NCI-H2107 treated with DMSO at 0.1 percent for 48 hours (cell line): ENCODE results near the gene TMEM38A.
A peak's percentile ranks its signal among the peaks of the same experiment; 100 is the strongest.
"Not testable (repeated sequence)": the region's sequence is repeated elsewhere in the genome, so short reads cannot be mapped to it uniquely, and the experiment has no call there.

Source experiments
- DNase-seq: peaks from one replicate; lab custom pipeline; 2025; ENCODE audit not compliant: unreplicated experiment; lab: John Stamatoyannopoulos, UW

Gene TMEM38A

DNA sequence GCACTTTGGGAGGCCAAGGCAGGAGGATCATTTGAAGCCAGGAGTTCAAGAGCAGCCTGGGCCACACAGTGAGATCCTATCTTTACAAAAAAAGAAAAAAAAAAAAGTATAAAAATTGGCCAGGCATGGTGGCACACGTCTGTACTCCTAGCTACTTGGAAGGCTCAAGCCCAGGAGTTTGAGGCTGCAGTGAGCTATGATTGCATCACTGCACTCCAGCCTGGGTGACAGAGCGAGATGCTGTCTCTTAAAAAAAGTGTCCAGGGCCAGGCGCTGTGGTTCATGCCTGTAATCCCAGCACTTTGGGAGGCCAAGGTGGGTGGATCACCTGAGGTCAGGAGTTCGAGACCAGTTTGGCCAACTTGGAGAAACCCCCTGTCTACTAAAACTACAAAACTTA is 12.9 kb downstream of the TMEM38A start:
- not testable (repeated sequence) for DNase-seq

- no peak for DNase-seq
Measured at GRCh38 chr19:16676101-16676798, 15.3 kb downstream of the TMEM38A start.

- no peak for DNase-seq
Measured at GRCh38 chr19:16677055-16677454, 16.1 kb downstream of the TMEM38A start.

- no peak for DNase-seq
Measured at GRCh38 chr19:16678498-16678897, 17.6 kb downstream of the TMEM38A start.

- no peak for DNase-seq
Measured at GRCh38 chr19:16679811-16680210, 18.9 kb downstream of the TMEM38A start.

DNA sequence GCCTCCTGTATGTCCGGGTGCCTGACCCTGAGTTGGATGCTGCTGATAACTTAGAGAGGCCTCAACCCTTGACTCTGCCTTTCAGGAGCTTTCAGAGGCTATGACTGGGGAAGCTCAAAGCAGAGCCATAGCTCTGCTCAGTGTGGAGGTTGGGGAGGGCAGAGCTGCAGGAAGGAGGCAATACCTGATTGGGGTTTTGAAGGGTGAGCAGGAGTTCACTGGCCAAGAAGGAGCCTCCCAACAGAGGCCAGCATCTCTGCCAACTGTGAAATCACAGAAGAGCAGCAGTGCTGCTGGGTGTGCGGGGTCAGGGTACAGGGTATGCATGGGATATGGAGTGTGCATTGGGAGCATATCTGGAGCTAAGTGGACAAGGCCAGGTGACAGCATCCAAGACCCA is 21.6 kb downstream of the TMEM38A start:
- DNase-seq, result no peak

DNA sequence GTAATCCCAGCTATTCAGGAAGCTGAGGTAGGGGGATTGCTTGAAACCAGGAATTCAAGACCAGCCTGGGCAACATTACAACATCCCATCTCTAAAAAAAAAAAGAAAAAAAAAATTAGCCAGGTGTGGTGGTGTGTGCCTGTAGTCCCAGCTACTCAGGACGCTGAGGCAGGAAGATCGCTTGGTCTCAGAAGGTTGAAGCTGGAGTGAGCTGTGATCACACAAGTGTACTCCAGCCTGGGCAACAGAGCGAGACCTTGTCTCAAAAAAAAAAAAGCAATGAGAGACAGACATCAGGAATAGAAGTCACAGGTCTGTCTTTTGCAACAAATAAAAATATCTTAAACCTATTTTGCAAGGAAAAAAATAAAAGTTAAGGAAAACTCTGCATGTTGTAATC is 23.3 kb downstream of the TMEM38A start:
- no peak for DNase-seq

- no peak for DNase-seq
Measured at GRCh38 chr19:16688084-16688483, 27.1 kb downstream of the TMEM38A start.

DNA sequence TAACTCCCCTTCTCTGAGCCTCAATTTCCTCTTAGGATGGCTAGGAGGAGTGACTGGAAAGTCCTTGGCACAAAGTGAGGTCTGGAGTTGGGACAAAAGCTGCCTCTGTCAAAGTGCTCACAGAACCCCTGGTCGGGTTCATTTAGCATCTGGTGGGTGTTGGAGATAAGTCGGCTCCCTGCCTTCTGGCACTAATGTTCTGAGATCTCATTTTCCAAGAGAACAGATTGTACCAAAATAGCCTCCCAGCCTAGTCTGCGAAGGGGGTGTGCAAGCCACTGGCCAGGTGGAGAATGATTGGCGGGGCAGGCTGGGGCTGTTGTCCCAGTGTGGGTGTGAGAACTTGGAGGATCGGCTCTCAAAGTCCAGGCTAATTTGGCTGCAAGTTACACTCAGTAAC is 38.0 kb downstream of the TMEM38A start:
- no peak for DNase-seq

DNA sequence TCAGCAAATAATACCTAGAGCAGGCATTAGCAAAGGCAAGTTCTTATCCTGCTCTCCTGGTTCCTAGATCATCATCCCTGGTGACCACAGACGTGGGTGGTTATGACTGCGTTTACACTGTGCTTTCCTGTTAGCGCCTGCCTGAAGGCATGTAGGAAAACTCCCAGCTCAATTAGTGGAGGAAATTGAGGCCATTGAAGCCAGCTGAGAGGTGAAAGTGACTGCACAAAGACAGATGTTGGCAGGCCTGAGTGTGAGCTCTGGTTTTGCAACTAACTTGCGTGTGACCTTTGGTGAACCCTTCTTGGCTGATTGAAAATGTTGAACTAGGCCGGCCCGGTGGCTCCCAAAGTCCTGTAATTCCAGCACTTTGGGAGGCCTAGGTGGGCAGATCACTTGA is 41.2 kb downstream of the TMEM38A start:
- DNase-seq, result no peak

- DNase-seq, result no peak
Measured at GRCh38 chr19:16703677-16704076, 42.7 kb downstream of the TMEM38A start.

GRCh38 chr19:16710870-16711269 is 49.9 kb downstream of the TMEM38A start:
- DNase-seq, result not testable (repeated sequence)

DNA sequence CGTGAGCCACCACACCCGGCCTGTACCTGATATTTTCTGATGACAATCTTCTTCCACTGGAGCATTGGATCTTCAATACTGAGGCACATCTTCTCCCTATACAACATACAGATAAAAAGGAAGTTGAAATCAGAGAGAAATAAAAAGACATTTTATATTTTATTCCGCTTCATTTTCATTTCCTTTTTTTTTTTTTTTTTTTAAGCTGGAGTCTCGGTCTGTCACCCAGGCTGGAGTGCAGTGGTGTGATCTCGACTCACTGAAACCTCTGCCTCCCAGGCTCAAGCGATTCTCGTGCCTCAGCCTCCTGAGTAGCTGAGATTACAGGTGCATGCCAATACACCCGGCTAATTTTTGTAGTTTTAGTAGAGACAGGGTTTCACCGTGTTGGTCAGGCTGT is 51.4 kb downstream of the TMEM38A start:
- DNase-seq, result not testable (repeated sequence)

GRCh38 chr19:16714702-16715287 is 53.9 kb downstream of the TMEM38A start:
- peak; percentile 80 for DNase-seq

DNA sequence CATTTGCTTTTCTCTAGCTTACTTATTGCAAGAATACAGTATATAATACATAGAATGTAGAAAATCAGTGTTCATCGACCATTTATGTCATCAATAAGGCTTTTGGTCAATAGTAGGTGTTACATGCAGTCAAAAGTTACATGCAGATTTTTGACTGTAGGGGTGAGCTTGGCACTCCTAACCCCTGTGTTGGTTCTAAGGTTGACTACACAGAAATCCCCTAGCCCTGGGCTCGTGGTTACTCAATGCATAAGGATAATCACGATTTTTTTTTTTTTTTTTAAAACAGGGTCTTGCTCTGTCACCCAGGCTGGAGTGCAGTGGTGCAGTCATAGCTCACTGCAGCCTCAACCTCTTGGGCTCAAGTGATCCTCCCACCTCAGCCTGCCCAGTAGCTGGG is 54.7 kb downstream of the TMEM38A start:
- DNase-seq, result no peak

DNA sequence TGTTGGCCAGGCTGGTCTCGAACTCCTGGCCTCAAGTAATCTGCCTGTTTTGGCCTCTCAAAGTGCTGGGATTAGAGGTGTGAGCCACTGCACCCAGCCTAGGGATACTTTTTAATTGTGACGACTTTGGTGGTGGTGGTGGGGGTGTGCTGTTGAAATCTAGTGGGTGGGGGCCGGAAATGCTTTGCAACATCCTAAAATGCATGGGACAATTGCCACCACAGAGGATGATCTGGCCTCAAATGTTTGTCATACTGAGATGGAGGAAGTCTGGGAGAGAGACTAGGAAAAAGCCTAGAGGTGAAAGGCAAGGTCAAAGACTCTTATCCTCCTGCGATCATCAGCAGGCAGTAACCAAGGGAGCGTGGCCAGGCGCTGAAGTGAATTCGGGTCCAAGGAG is 60.1 kb downstream of the TMEM38A start:
- no peak for DNase-seq

DNA sequence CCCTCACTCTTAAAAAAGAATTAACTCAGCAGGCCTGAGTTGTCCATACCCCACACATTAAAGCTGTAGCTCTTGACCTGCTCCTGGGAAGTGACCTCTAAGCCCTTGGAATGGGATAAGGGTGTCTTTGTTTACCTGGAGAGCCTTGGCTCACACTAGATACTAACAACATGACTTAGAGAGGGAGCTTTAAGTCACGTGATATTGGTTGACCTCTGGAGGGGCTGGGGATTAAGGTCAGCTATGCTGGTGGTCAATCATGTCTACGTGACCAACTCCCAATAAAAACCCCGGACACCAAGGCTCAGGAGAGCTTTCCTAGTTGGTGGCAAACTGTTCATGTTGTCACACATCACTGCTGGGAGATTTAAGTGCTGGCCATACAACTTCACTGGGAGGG is 61.7 kb downstream of the TMEM38A start:
- DNase-seq, result no peak

GRCh38 chr19:16726916-16727315 is 66.0 kb downstream of the TMEM38A start:
- peak; percentile 94 for DNase-seq

GRCh38 chr19:16735650-16736266 is 74.8 kb downstream of the TMEM38A start:
- not testable (repeated sequence) for DNase-seq

- no peak for DNase-seq
Measured at GRCh38 chr19:16736709-16737108, 75.8 kb downstream of the TMEM38A start.

- DNase-seq, result peak; percentile 22
Measured at GRCh38 chr19:16737911-16738310, 77.0 kb downstream of the TMEM38A start.

- no peak for DNase-seq
Measured at GRCh38 chr19:16739546-16739945, 78.6 kb downstream of the TMEM38A start.
